ENCODE measurements around the gene SGSH. TPM values are rescaled to one million over a fixed set of nuclear protein-coding genes. Genes with fewer than 3 reads are reported as not detected.
"Not testable (repeated sequence)": the region's sequence is repeated elsewhere in the genome, so short reads cannot be mapped to it uniquely, and the experiment has no call there.

Gene SGSH
- total RNA-seq, 1 donor from 2014 or later, result 57.8 TPM

GRCh38 chr17:80203471-80203963 is 16.6 kb downstream of the SGSH start:
- H3K4me1 ChIP-seq, result no peaks in the 10 kb centered on the region
- TF ChIP-seq, protein P1, sequence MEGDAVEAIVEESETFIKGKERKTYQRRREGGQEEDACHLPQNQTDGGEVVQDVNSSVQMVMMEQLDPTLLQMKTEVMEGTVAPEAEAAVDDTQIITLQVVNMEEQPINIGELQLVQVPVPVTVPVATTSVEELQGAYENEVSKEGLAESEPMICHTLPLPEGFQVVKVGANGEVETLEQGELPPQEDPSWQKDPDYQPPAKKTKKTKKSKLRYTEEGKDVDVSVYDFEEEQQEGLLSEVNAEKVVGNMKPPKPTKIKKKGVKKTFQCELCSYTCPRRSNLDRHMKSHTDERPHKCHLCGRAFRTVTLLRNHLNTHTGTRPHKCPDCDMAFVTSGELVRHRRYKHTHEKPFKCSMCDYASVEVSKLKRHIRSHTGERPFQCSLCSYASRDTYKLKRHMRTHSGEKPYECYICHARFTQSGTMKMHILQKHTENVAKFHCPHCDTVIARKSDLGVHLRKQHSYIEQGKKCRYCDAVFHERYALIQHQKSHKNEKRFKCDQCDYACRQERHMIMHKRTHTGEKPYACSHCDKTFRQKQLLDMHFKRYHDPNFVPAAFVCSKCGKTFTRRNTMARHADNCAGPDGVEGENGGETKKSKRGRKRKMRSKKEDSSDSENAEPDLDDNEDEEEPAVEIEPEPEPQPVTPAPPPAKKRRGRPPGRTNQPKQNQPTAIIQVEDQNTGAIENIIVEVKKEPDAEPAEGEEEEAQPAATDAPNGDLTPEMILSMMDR (IDR thresholded peaks at IDR 0.05), result no peak
- DNase-seq (no peak), ATAC-seq (no peak)
- peaks cover 6% of the 10 kb centered on the region for H3K36me3 ChIP-seq
- no peak overlapping the region for H3K4me3 ChIP-seq
- H3K9me3 ChIP-seq, result no peaks in the 10 kb centered on the region
- H3K27ac ChIP-seq, result no peak overlapping the region
- H3K27me3 ChIP-seq (ENCODE audit: low read depth), result no peaks in the 10 kb centered on the region
- intact Hi-C loops (cut with DNase I), result no loop called here

DNA sequence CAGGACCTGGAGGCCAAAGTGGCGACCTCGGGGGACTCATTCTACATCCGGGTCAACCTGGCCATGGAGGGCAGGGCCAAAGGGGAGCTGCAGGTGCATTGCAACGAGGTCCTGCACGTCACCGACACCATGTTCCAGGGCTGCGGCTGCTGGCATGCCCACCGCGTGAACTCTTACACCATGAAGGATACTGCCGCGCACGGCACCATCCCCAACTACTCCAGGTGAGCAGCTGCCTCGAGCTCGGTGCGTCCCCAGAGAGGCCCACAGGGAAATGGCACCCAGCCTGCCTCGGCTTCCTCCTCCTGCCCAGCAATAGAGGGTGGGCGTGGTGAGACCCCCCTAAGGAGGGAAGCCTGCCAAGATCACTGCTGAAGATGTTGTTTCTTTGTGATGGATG is 17.9 kb downstream of the SGSH start:
- DNase-seq (no peak), ATAC-seq (no peak)

DNA sequence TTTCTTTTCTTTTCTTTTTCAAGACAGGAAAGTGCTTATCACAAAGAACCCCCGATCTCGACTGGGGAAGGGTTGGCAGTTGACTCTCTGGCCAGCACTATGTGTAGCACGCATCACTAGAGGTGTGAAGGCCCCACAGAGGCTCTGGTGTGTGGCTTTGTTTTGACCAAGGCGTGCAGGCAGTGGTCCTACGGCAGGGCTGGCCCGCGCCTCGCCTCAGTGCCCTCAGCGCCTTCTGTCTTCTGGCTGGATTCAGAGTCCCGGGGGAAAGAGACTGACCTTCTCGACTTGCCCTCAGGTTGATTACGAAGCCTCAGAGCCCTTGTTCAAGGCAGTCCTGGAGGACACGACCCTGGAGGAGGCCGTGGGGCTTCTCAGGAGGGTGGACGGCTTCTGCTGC is 18.7 kb downstream of the SGSH start:
- no peak overlapping the region for H3K27ac ChIP-seq
- no peak for DNase-seq
- TF ChIP-seq, protein P1 (IDR thresholded peaks at IDR 0.05), result no peak
- intact Hi-C loops (cut with DNase I), result no loop called here
- H3K36me3 ChIP-seq, result no peaks in the 10 kb centered on the region
- H3K9me3 ChIP-seq, result no peaks in the 10 kb centered on the region
- no peaks in the 10 kb centered on the region for H3K27me3 ChIP-seq (ENCODE audit: low read depth)
- H3K4me3 ChIP-seq, result no peak overlapping the region
- ATAC-seq, result no peak
- H3K4me1 ChIP-seq, result no peaks in the 10 kb centered on the region

More for the DNA sequence above, 17.9 kb downstream of the SGSH start:
- Histone ChIP-seq H3K4me1 (no peaks in the 10 kb centered on the region), H3K27ac (no peak overlapping the region), H3K4me3 (no peak overlapping the region), H3K9me3 (no peaks in the 10 kb centered on the region), H3K36me3 (no peaks in the 10 kb centered on the region), H3K27me3 (ENCODE audit: low read depth) (no peaks in the 10 kb centered on the region)
- TF ChIP-seq, protein P1 (IDR thresholded peaks at IDR 0.05), result no peak
- intact Hi-C loops (cut with DNase I), result no loop called here

DNA sequence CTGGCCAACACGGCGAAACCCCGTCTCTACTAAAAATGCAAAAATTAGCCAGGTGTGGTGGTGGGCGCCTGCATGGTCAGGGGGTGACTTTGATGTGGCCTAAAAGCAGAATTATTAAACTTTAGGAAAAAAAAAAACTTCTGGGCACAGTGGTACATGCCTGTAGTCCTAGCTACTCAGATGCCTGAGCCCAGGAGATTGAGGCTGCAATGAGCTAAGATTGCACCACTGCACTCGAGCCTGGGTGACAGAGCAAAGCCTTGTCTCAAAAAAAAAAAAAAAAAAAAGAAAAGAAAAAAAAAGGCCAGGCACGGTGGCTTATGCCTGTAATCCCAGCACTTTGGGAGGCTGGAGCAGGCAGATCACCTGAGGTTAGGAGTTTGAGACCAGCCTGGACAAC is 20.8 kb downstream of the SGSH start:
- ATAC-seq; H3K4me1 ChIP-seq; H3K9me3 ChIP-seq; H3K27me3 ChIP-seq (ENCODE audit: low read depth); H3K27ac ChIP-seq; H3K36me3 ChIP-seq; DNase-seq; intact Hi-C loops (cut with DNase I); H3K4me3 ChIP-seq: not testable (repeated sequence)

DNA sequence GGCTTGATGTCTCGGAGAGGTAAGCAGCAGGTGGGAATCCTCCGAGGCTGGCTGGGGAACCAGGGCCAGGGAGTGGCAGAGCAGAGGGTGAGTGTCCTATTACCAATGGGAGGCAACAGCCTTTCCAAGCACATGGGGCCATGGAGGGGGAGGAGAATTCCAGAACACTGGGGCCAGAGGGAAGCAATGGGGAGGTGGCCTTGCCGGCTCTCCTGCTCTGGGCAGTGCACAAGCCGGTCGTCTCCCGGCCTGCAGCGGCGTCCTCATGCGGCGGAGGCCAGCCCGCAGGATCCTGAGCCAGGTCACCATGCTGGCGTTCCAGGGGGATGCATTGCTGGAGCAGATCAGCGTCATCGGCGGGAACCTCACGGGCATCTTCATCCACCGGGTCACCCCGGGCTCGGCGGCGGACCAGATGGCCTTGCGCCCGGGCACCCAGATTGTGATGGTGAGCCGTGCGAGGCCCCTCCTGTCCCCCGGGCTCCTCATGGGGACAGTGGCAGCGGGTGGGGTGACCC is 21.9 kb downstream of the SGSH start:
- ATAC-seq (no peak), DNase-seq (no peak)
- Histone ChIP-seq H3K4me3 (no peak overlapping the region), H3K27ac (no peak overlapping the region), H3K4me1 (no peaks in the 10 kb centered on the region), H3K27me3 (ENCODE audit: low read depth) (no peaks in the 10 kb centered on the region), H3K9me3 (no peaks in the 10 kb centered on the region), H3K36me3 (no peaks in the 10 kb centered on the region)
- TF ChIP-seq, protein P1 (IDR thresholded peaks at IDR 0.05), result no peak
- intact Hi-C loops (cut with DNase I), result no loop called here

DNA sequence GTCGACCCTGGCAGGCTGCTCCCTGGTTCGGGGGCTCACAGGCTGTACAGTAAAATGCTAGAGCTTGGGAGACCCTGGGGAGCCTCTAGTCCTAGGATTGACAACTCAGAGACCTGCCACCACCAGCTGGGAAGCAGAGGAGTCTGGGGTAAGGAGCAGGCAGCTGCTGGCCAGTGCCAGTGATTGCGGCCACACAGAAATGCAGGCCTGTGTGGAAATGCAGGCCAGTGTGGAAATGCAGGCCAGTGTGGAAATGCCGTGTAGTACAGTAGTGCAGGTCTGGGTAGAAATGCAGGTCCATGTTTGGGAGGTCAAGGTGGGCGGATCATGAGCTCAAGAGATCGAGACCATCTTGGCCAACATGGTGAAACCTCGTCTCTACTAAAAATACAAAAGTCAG is 23.5 kb downstream of the SGSH start:
- ATAC-seq, result no peak

More for the DNA sequence above, 23.5 kb downstream of the SGSH start:
- no peak overlapping the region for H3K4me3 ChIP-seq
- no peak for DNase-seq
- H3K4me1 ChIP-seq, result peaks cover 2% of the 10 kb centered on the region
- no peak overlapping the region for H3K27ac ChIP-seq
- TF ChIP-seq, protein P1 (IDR thresholded peaks at IDR 0.05), result no peak
- H3K27me3 ChIP-seq (ENCODE audit: low read depth), result no peaks in the 10 kb centered on the region
- intact Hi-C loops (cut with DNase I), result no loop called here
- H3K36me3 ChIP-seq, result no peaks in the 10 kb centered on the region
- no peaks in the 10 kb centered on the region for H3K9me3 ChIP-seq

All from lower lobe of right lung (tissue), 2 donors.